T47D (cell line): ENCODE results near the gene SCUBE1.

Experiments
- DNase-seq, 2 experiments: peaks; one replicate each; pipeline versions ENCODE4 v3.0.0 to v3.0.0-alpha.2; 2011 to 2012; ENCODE audit warnings: low read depth in 1 of 2, low spot score in 1 of 2
- JUND ChIP-seq: IDR thresholded peaks from 2 replicates; pipeline ENCODE4 v1.6.1; 2012; ENCODE audit warnings: low read depth
- in situ Hi-C: cut with HindIII; loops from 2 replicates; pipeline ENCODE4 v1.10.0; 2016; ENCODE audit warnings: low sequenced_read_pairs, low pct_unique_long_range_greater_than_20kb

The SCUBE1 gene

GRCh38 chr22:43343262-43343669 lies at the start of gene SCUBE1:
Gene SCUBE1 (minus strand): TSS chr22:43343372. CDS start chr22:43343261, 111 bp downstream.
- in situ Hi-C loops, result no loop called here
- no peak for TF ChIP-seq JUND
- peak; percentile 64 to 84 for DNase-seq

GRCh38 chr22:43392385-43392989 lies 49.3 kb upstream of the SCUBE1 start:
- in situ Hi-C loops, result no loop called here
- no peak for TF ChIP-seq JUND
- DNase-seq, result no peak

DNA sequence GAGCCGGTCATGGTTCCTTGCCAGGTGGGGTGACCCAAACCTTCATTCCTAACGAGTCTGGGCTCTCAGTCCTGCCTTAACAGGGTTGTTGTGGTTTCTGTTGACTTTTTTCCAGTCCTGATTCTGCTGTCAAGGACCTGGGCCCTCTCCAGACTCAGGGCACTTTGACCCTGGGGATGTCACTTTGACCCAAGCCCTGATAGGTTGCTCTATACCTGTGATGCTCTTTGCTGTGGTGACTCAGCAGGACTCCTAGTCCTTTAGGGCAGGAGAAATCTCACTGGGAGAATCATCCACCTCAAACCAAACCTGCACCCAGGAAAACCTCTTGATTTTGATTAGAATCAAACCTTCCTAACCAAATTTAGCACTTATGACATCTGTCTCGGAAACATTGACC lies 48.1 kb upstream of the SCUBE1 start:
- no peak for TF ChIP-seq JUND
- in situ Hi-C loops, result no loop called here

GRCh38 chr22:43390872-43391271 lies 47.7 kb upstream of the SCUBE1 start:
- in situ Hi-C loops, result no loop called here
- TF ChIP-seq JUND, result no peak
- no peak for DNase-seq

More for the DNA sequence above, 48.1 kb upstream of the SCUBE1 start:
- DNase-seq, result no peak

GRCh38 chr22:43390166-43390565 lies 47.0 kb upstream of the SCUBE1 start:
- TF ChIP-seq JUND, result no peak
- DNase-seq, result no peak
- in situ Hi-C loops, result no loop called here

DNA sequence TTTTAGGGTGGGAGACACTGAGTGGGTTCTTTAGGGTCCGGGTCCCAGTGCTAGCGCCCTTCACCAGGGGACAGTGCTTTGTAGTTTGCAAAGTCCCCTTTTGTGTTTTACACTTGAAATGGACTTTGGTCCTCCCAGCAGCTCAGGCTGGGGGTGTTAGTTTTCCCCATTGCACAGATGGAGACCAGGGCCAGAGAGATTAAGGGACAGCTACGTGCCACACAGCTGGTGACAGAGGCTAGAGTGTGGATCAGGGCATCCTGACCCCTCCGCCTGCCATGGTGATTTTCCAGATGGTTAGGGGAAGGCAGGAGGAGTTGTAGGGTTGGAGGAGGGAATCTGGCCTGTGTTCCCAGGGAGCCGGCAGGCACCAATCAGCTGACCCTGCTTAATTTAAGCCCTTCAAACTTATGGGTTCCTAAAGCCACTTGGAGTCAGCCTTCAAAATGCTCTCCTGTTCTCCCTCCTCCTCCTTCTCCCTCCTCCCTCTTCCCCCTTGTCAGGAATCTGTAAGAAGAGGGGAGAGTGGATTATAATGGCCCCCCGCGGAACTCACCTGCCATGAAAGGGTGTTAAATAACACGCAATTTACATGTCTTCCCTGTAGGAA lies 46.2 kb upstream of the SCUBE1 start:
- DNase-seq, result no peak

DNA sequence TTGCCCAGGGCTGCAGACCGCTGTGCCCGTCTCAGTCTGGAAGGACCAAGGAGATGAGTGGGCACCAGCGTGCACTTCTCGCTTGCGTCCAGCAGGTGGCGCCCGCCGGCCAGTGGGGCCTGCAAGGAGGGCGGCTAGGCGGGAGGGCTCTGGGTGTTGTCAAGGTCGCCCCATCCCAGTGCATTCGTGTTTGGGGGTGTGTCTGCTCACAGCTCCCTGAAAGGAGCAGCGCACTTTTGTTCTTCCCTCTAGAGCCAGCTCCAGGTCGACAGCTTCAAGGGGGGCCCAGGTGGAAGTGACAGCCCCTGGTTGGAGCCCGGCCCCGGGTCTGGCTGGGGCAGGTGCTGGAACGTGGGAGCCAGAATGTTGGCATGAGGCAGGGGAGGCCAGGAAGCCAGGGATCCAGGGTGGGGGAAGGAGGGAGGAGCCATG lies 45.3 kb upstream of the SCUBE1 start:
- in situ Hi-C loops, result no loop called here
- peak; percentile 58 to 59 for DNase-seq

More for the DNA sequence above, 46.2 kb upstream of the SCUBE1 start:
- in situ Hi-C loops, result no loop called here
- TF ChIP-seq JUND, result no peak

GRCh38 chr22:43387815-43388214 lies 44.6 kb upstream of the SCUBE1 start:
- in situ Hi-C loops, result no loop called here
- no peak for TF ChIP-seq JUND

More for the DNA sequence above, 45.3 kb upstream of the SCUBE1 start:
- no peak for TF ChIP-seq JUND

DNA sequence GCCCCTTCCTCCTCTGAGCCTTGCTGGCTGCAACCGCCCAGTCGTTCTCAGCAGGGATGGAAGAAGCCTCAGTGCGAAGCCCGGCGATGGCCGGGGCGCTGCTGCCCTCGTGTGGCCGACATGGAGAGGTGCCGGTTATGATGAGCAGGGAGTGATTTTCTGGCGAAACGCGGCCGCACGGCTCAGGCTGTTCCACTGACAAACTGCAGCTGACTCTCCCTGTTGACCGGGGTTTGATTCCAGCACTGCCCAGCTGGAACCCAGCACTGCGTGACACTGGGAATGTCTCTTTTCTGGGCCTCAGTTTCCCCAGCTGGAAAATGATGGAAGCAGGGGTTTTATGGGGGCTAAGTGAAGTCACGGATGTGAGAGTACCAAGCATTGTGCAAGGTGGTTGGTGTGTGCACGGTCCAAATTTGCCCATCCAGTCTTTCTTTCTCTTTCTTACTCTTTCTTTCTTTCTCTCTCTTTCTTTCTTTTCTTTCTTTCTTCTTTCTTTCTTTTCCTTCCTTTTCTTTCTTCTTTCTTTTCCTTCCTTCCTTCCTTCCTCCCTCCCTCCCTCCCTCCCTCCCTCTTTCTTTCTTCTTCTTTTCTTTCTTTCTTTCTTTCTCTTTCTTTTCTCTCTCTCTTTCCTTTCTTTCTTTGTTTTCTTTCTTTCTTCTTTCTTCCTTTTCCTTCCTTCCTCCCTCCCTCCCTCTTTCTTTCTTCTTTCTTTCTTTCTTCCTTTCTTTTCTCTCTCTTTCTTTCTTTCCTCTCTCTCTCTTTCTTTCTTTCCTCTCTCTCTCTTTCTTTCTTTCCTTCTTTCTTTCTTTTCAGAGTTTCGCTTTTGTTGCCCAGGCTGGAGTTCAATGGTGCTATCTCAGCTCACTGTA lies 42.8 kb upstream of the SCUBE1 start:
- peak; percentile 63 to 72 for DNase-seq
- in situ Hi-C loops, result no loop called here
- no peak for TF ChIP-seq JUND

More at GRCh38 chr22:43387815-43388214, 44.6 kb upstream of the SCUBE1 start:
- no peak for DNase-seq

- no peak for DNase-seq
- no peak for TF ChIP-seq JUND
- in situ Hi-C loops, result no loop called here
These were observed 41.7 kb upstream of the SCUBE1 start for GRCh38 chr22:43384863-43385262.

- no peak for DNase-seq
- no peak for TF ChIP-seq JUND
- in situ Hi-C loops, result no loop called here
These were observed 38.5 kb upstream of the SCUBE1 start for GRCh38 chr22:43381693-43382092.

DNA sequence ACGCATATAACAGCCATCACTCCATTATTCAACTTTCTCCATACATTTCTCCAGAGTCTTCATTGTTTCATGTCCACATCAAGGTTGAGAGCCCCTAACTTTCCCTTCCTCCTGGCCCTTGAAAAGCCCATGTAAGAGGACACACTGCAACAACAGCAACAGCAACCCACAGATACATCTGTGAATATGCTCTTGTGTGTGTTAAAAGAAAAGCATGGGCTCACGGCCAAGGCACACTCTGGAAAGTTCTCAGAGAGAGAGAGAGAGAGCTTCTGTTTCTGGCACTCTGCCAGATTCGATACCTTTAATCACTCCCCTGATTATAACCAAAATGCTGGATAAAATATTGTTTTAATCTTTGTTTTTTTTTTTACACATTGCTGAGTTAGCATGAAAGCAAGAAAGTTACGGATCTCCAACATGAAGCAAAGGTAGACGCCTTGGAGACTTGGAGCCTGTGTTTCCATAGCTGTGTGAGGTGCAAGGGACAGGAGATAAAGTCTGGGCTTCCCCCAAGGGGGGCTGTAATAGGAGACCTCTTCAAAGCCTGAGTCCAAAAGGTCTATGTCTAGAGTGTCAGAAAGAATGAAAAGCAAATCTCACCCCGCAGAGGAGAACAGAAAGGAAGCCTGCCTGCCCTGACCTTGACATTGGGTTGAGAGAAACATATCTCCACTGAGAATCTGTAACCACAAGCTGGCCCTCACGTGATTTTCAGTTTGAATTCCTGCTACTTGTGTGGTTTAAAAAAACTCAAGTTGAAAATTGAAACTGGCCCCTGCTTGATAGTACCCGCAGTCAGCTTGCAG lies 34.9 kb upstream of the SCUBE1 start:
- no peak for TF ChIP-seq JUND
- in situ Hi-C loops, result no loop called here
- no peak for DNase-seq
